Skin of body (tissue), 2 donors: ENCODE results near the gene SPON2. TPM values are rescaled to one million over a fixed set of nuclear protein-coding genes. Genes with fewer than 3 reads are reported as not detected.

Source experiments
- DNase-seq: peaks from one replicate; lab custom pipeline; 2025; lab: John Stamatoyannopoulos, UW
- total RNA-seq: library from RNA; depleted of rRNA; stranded (reverse); fragments of >200 nt; gene quantifications from one replicate; pipeline ENCODE4 v1.2.3, GENCODE V29; 2014

SPON2 gene
- 46.1 TPM for total RNA-seq

DNA sequence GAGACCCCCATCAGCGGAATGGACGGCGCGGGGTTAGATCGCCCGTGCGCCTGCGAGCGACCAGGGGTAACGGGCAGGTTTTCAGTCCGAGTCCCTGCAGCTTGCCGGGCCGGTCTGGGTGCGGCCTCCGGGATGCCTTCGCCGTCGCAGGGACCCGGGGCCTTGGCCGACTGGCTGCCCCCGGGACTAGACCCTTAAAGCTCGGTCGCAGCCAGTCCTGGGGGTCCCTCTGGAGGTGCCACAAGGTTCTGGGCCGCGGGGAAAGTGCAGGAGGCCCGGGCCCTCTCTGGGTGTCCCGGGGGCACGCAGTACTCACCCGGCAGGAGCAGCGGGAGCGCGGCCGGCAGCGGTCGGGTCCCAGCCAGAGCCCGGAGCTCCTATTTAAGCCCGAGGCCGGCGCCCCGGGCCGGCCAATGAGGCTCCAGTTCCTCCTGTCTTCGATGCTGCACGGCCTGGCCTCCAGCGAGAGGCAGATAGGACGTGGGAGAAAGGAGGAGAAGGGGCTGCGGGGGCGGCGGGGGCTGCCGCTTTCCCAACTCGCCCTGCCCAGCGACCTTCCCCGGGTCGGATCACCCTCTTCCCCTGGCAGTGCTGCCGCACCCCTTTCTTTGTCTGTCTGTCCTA is at the start of gene SPON2:
Gene SPON2 (minus strand): TSS at position 356 of the 624 bp plus-strand sequence.
- peak; percentile 17 for DNase-seq

DNA sequence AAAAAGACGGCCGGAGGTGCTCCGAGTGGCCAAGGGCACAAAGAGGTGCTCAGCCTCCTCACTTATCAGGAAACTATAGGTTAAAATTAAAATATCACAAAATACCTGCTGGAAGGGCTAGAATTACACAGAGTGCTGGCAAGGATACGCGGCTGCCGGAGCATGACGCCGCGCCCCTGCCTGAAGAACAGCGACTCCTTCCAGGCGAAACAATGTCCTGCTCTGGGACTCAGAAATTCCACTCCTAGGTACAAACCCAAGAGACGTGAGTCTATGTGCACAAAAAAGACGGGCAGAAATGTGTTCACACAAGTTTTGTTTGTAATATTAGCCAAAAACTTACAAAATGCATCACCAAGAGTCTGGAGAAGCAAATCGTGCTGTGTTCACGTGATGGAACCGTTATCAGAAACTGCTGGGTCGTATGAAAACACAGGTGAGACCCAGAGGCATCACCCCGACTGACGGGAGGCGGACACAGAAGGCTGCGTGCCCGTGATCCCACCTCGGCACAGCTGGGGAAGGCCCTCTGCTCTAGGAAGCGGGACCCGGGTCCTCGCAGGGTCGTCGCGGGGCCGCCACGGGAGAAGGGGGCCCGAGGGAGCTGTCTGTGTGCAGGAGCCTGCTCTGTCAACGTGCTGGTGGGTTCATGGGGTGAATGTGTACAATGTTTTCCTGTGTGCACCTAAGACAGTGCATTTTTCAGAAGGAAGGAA is 48.9 kb upstream of the SPON2 start:
- DNase-seq: no peak

- no peak for DNase-seq
Measured at GRCh38 chr4:1220566-1220965, 48.2 kb upstream of the SPON2 start.

DNA sequence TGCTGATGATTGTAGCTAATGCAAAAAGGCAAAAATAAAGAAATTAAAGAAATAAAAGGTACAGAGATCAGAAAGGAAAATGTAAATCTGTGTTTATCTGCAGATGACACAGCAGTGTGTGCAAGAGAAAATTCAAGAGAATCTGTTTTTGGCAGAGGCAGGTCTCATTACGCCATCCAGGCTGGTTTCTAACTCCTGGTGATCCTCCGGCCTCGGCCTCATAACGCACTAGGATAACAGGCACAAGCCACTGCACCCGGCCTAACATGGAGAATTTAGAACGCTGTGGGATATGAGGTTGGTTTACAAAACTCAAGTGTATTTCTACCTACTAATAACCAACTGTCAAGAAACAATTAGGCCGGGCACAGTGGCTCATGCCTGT is 47.2 kb upstream of the SPON2 start:
- no peak for DNase-seq

DNA sequence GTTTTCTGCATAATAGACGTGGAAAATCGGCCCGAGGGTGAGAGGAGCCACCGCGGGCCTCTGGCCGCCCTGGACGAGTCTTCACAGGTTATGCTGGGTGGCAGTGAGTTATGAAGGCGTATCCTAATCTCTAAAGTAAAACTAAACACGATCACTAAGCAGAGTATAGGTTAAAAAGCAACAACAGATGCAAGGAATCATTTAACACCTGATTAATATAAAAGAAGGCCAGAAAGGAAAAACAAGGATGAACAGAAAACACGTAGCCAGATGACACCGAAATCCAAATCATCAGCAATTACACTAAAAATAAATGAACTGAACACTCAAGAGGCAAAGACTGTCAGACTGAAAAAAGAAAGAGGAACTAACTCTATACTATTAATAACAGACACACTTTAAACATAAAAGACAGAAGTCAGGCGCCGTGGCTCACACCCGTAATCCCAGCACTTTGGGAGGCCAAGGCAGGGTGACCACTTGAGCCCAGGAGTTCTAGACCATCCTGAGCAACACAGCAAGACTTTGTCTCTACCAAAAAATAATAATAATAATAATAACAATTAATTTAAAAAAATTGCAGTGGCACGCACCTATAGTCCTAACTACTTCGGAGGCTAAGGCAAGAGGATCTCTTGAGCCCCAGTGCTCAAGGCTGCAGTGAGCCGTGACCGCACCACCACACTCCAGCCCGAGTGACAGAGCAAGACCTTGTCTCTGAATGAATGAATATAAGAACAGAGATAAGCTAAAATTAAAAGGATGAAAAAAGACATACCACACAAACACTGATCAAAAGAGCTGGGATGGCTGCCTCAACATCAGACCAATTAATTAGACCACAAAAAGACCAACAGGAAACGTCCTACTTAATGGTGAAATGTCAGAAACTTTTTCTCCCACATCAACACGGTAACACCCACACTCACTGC is 46.5 kb upstream of the SPON2 start:
- no peak for DNase-seq

- no peak for DNase-seq
Measured at GRCh38 chr4:1217366-1217765, 45.0 kb upstream of the SPON2 start.

DNA sequence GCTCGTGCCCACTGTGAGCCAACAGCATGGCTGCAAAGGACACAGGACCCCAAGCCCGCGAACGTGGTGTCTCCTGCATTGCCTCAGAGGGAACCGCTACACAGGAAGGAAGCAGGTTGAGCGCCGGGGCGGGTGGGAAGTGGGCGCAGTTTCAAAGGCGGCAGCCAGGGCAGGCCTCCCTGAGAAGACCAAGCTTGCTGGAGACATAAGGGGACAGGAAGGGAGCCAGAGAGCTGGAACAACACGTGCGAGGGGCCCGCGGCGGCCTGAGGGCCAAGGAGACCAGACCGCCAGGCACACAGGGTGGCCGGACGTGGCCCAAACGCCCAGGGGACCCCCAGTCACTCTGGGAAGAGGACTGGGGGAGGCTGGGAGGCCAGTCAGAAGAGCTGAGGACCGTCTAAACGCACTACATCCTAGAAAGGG is 44.5 kb upstream of the SPON2 start:
- no peak for DNase-seq

GRCh38 chr4:1216076-1216614 is 43.8 kb upstream of the SPON2 start:
- no peak for DNase-seq

DNA sequence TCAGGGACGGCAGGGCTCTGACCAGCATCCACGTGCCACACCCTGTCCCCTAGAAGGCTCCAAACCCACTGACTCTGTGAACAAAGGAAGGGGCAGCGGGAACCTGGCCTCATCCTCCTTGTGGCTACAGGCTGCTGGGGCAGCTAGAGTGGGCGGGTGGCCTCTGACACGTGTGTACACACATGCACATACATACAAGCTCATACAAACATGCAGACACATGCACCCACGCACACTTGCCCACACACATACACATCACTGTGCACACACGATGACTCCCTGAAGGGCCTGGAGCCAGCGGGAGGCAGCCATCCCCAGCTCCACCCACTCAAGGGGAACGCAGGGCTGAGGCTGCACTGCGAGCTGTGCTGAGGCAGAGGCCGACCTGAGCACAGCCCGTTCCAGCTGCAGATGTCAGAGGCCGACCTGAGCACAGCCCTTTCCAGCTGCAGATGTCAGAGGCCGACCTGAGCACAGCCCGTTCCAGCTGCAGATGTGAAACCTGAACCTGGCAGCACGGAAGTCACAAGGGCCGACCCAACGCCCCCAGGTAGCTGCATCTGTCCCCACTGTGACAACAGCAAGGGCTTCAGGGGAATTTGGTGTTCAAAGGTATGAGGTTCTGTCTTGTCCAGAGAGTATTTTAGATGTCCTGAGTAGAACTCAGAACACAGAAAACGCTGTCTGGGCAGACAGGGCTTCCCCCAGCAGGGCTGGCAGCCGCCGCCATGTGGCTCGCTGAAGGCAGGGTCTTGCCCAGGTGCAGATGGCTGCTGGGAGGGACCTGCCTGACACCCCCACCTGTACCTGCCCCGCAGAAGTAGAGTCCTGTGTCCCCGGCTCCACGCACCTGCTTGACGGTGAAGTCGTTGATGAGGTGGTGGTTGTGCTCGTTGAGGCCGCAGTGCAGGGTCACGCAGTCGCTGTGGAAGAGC is 43.0 kb upstream of the SPON2 start:
- no peak for DNase-seq

DNA sequence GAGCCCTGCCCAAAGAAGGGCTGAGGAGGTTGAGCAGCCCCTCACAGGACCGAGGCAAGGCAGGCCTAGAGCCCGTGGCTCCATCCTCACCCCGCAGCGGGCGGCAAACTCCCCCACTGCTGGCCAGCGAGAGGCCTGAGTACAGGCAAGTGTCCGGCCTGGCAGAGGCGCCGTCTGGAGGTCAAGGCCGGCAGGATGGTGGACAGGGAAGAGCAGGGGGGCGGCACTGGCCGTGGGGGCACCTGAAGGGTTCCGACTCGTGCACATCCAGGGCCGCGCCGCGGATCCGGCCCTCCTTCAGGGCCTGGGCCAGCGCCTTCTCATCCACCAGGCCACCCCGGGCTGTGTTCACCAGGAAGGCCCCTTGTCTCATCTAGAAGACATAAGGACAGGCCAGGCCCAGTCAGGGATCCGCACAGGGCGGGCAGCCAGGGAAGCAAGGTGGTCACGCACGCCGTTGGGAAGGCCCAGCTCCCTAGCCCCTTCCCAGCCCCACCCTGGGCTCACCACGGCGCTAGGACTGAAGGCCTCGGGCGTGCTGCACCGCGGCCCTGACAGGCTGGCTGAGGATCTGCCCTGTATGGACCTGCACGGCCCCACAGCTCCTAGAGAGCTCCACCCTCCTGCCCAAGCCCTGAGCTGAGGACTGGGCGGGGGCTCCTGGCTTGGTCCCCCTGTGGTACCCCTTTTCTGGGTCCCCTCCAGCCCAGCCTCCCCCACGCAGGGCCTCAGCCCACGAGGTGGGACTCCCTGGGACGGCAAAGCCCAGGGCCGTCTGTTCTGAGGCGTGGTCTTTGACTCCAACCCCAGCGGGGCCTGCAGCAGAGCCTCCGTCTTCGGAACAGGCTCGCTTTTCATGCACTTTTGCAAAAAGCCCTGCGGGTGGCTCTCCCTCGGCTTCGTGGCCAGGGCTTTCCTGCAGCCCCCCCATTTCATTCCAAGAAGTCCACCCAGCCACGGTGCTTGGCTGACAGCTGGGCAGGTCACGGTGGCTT is 42.0 kb upstream of the SPON2 start:
- no peak for DNase-seq

GRCh38 chr4:1213336-1213995 is 41.1 kb upstream of the SPON2 start:
- no peak for DNase-seq

DNA sequence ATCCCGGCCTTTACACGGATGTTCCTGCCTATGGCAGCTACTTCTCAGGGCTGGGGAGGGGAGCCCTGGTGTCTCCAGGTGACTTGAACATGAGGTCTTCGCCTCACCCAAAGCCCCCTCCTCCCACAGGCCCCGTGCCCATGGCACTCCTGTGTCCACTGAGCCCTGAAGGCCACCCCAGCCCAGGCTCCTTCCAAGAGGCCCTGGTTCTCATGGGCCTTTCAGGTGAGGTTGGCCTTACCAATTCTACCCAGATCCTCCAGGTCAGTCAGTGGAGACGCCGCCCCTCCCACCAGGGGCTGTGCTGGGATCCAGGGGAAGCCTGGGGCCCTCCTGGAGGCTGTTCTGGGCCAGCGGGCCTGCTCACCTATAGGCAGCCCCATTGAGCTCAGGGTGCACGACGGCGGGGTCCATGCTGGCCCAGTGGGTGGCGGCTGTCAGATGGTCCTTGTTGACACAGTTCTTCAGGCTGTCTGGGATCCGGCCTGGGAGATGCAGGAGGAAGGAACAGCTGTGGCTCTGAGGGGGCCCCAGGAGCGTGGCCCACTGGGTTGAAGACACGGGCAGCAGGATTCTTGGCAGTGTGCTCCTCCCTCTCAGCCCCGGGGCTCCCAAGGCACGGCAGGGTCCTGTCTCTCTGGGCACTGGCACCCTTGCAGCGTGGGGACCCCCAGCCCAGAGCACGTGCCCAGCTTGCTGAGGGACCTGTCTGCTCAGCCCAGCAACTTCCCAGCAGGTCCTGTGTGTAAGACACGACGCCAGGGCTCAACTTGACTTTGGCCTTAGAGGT is 40.4 kb upstream of the SPON2 start:
- no peak for DNase-seq

- DNase-seq: no peak
Measured at GRCh38 chr4:1211891-1212545, 39.6 kb upstream of the SPON2 start.

DNA sequence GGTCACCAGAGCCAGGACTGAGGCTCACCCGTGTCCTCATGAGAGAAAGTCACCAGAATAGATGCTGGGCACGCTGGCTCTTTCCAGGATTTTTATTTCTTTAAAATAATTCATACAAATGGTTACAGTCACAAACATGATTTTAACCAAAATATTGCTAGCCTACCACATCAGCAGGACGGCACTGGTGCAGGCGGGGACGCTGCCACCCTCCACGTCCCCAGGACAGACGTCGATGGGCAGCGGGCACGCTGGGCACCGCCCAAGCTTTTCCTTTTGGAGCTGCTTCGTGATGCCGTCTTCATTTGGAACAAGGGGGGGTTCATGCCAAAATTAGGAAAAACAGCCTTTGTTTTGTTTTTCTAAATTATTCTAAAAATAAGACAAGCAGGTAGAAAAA is 39.0 kb upstream of the SPON2 start:
- DNase-seq: no peak

DNA sequence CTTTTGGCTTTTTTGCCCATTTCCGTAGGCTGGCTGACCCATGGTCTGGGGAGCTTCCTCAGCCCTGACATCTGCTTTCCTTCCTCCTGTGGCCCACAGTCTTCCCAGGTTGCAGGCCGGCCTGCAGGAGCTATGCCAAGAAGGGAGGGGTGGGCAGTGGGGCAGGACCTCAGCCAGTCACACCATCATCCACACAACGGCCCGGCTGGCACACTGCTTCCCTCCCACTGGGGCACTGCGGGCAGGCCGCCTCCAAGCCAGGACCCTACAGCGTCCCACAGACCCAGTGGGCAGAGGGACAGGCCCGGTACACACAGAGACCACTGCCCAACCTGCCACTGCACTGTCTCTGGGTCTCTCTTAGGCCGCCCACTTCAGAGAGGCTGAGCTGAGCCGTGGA is 38.6 kb upstream of the SPON2 start:
- no peak for DNase-seq

DNA sequence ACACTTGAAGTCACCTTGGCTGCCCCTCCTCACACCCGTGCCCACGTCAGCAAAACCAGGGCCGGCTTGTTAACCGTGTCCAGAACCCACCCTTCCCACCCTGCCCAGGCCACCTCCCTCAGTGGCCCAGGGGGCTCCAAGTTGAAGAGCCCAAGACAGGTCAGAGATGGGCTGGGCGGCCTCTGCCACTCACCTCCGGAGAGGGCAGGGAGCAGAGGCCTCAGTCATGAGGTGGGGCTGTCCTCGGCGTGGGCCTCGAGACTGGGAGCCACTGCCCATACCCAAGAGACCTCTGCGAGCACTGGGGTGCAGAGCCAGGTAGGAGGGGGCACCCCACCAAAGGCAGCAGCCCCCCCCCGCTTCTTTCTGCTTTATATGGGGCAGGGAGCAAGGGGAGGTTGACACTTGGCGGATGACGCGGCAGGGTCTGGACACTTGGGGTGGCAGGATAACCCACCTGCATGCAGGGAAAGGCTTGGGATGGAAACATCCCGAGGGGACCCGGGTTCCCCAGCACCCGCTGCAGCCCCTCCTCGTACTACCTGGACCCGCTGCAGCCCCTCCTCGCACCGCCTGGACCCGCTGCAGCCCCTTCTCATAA is 38.0 kb upstream of the SPON2 start:
- DNase-seq: no peak

DNA sequence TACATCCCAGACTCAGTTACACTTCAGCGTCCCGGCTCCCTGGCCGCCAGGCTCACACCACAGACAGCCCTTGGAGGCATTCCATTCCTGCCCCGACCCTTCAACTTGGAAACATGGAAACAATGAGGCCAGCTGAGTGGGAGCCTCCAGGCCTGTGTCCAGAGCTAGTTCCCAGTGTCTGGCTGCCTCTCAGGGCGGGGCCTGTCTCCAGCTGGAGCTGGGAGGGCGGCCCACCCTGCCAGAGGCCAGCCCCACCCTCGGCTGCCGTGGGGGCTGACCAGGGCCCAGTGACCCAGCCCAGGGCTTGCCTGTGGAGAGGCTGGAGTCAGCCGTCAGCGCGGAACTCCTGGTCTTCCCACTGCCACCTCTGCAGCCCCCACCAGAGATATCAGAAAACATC is 37.4 kb upstream of the SPON2 start:
- peak; percentile 73 for DNase-seq
